Stimulated activated CD8-positive, alpha-beta memory T cell treated with anti-CD3 and anti-CD28 coated beads, Interleukin-12 subunit alpha, Interleukin-12 subunit beta, amount 100 ng/mL, for 24 hours (primary cell): ENCODE results near the gene SUPT3H.

Experiments used
- DNase-seq: peaks from one replicate; pipeline ENCODE4 v3.0.0-alpha.2; 2020; ENCODE audit errors: extremely low read depth

SUPT3H gene

DNA sequence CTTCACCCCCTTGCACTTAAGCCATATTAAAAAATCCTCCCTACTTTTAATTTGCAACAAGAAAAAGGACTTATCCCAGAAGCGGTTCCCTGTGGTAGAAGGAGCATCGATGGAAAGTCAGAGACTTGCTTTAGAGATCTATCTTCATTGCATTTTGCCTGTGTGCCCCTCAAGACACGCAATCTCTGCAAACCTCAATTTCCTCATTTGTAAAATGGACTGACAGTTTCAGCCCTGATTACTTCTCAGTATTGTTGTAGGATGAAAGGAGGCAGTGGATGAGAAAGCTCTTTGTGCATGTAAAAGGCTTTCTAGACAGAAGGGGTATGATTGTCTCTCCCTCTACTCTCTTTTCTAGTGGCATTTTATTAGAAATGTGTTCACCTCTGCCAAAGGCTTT lies 580.0 kb downstream of the SUPT3H start:
- DNase-seq: no peak

DNA sequence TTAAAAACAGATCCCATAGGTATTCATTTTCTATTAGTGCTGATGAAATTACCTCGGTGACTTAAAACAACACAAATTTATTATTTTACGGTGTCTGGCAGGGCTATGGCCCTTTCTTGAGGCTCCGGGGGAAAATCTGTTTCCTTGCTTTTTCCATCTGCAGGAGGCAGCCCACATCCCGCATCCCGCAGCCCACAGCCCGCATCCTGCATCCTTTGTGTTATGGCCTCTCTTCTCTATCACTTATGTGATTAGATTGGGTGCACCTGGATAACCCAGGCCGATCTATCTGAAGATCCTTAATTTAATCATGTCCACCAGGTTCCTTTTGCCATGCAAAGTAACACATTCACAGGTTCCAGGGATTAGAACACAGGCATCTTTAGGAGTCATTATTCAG lies 582.4 kb downstream of the SUPT3H start:
- DNase-seq: no peak

GRCh38 chr6:44789806-44790205 lies 587.9 kb downstream of the SUPT3H start:
- no peak for DNase-seq

DNA sequence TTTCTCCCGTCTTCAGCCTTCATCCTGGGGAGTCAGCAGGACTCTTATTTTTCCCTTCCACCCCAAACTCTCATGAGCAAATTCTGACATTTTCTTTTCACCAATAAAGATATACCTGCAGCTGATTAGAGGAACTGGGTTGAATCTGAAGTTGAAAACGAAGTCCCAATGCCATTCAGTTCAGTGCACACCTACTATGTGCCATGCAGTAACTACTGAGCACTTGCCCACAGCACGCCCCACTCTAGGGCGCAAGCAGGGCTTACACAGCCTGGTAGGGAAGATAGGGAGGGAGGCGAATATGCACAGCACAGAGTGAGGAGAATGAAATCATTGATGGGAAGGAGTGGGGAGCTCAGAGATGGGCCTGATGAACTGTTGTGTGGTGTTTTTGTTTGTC lies 588.7 kb downstream of the SUPT3H start:
- DNase-seq: no peak

GRCh38 chr6:44788387-44788981 lies 589.2 kb downstream of the SUPT3H start:
- DNase-seq: no peak

DNA sequence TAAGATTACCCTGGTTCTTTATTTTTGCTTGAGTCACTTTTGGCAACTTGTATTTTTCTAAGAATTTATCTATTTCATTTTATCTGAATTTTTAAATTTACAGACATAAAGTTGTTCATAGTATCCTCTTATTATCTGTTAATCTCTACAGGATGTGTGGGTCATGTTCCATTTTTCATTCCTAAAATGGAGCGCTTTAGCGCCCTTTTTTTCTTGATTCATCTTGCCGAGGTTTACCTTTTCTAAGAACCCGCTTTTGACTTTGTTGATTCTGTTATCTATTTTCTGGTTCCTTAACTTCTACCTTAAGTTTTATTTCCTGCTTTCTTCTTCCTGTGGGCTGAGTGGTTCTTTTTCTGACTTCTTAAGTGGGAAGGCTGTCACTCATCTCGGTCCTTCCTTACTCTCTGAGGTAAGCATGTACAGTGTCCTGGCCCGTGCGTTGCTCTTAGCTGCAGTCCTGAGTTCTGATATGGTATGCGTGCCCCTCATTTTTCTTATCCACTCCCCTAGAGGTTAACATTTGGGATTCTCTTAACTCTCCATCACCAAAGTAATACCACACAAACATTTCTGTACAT lies 590.4 kb downstream of the SUPT3H start:
- no peak for DNase-seq

DNA sequence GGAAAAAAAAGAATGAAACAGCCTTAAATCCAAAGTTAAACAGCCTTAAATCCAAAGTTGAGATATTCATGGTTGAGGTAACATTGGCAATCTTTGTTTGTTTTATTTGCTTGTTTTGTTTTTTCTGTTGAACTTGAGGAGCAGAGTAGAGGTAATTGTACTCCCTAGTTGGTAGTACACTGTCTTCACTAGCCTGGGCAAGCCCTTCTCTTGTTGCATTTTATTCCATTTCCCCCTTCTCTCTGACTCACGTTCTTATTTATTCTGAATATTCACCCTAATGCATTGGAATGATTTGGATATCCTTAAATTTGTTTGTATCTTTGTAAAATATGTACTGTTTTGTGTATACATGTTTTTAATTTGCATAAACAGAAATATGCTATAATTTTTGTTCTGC lies 592.6 kb downstream of the SUPT3H start:
- no peak for DNase-seq

DNA sequence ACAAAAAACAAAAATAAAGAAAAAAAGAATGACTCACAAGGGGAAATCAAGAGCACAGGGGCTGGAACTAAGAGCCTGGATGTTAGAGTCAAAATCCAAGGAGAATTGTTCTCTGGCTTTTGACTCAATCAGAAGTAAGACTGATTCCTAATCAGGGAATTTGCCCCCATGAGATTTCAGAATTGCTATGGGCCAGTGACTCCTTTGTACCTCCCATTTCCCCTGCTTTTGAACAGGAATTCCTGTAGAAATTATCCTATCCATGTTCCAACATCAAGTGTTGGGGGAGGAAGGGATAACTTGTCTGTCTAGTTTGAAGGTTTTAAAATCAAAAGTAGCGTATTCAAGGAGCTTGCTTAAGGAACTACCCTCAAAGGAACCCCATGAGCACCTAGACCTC lies 593.5 kb downstream of the SUPT3H start:
- DNase-seq: no peak

- no peak for DNase-seq
These were observed 594.8 kb downstream of the SUPT3H start for GRCh38 chr6:44782892-44783291.

- DNase-seq: no peak
These were observed 595.7 kb downstream of the SUPT3H start for GRCh38 chr6:44781912-44782597.

- DNase-seq: no peak
These were observed 597.6 kb downstream of the SUPT3H start for GRCh38 chr6:44780161-44780560.

DNA sequence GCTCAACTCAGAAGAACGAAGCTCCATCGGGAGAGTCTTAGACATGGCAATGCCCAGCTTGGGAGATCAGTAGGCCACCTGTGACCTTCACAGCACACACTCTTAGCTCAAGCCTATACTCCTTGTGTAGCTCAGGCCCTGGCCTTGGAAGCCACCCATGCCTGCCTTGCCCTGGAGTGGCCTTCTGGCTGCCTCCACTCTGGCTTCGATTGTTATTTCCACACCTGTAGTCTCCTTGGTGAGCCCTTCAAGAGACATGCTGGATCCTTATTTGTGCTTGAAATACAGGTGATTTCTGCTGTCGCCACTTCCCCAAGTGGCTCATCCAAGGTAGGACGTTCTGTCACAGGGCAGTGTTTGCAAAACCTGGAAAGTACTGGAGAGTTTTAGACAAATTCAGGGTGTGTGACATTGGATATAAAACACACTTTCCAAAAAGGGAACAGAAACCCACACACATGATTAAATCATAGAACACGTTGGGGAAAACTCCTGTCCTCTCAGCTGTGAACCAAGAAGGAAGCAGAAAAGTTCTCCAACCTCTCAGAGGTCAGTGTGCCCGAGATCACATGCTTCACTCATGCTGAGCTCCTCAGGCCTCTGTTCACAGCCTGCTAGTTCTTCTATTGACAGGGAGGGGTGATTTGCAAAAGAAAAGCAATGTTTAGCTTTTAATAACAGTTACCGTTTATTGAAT lies 598.5 kb downstream of the SUPT3H start:
- DNase-seq: no peak
